Measurements from ENCODE around the gene HMOX2. TPM values are rescaled to one million over a fixed set of nuclear protein-coding genes. Genes with fewer than 3 reads are reported as not detected.

Gene HMOX2
- total and polyA plus RNA-seq, 2 of the 13 experiments (the other 11 are each of a cell fraction or from before 2014, with no cell fraction given), result 60.3 to 70.4 TPM

DNA sequence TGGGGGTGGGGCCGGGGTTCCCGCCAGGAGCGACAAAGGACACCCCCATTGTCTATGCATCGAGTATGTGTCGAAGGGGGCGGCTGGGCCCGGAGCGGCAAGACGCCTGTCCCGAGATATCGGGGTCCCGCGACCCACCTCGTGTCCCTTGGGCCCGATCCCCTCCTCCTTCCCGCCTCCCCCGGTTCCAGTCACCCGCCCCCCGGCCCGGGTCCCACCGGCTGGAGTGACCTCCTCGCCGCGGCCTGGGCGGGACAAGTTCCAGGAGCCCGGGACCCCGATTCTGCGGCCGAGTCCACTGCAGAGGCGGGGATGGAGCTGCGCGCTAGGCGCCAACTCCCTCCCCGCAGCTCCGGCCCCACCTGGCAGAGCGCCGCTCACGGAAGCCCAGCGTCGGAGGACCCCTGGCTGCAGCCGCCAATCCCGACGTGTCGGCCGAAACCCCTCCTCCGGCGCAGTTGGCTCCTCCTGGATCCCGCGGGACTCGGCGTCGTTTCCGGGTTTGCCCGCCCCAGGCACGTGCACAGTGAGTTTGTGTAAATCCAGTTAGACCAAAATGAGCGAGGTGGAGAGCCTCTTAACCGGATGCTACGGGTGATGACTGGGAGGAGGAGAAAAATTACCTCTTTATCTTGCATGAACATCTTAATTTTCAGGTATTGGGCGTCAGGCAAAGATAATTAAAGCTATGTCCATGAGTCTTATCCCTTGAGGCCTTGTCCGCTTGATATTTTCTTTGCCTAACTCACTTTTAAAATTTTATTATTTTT, 1.8 kb upstream of the HMOX2 start, which contains the start of gene NMRAL1 (continued):
- no peak for TF ChIP-seq ZNF256 (CRISPR knock-in tag; conservative IDR thresholded peaks at IDR 0.05)
- no peak for TF ChIP-seq GTF3A (CRISPR knock-in tag; conservative IDR thresholded peaks at IDR 0.05)
- TF ChIP-seq POLR2AphosphoS5 (IDR thresholded peaks at IDR 0.05; ENCODE audit: low read depth, low read length), result peak; percentile 59; the same call in 1 of the 2 replicates
- TF ChIP-seq, protein P1, sequence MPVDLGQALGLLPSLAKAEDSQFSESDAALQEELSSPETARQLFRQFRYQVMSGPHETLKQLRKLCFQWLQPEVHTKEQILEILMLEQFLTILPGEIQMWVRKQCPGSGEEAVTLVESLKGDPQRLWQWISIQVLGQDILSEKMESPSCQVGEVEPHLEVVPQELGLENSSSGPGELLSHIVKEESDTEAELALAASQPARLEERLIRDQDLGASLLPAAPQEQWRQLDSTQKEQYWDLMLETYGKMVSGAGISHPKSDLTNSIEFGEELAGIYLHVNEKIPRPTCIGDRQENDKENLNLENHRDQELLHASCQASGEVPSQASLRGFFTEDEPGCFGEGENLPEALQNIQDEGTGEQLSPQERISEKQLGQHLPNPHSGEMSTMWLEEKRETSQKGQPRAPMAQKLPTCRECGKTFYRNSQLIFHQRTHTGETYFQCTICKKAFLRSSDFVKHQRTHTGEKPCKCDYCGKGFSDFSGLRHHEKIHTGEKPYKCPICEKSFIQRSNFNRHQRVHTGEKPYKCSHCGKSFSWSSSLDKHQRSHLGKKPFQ (CRISPR knock-in tag; IDR thresholded peaks at IDR 0.05; ENCODE audit: insufficient replicate concordance), result peak; percentile 67
- no peak for TF ChIP-seq PCBP2 (optimal IDR thresholded peaks at IDR 0.05; ENCODE audit: low read depth, low read length, poor library complexity, severe bottlenecking)
- TF ChIP-seq, protein P2, sequence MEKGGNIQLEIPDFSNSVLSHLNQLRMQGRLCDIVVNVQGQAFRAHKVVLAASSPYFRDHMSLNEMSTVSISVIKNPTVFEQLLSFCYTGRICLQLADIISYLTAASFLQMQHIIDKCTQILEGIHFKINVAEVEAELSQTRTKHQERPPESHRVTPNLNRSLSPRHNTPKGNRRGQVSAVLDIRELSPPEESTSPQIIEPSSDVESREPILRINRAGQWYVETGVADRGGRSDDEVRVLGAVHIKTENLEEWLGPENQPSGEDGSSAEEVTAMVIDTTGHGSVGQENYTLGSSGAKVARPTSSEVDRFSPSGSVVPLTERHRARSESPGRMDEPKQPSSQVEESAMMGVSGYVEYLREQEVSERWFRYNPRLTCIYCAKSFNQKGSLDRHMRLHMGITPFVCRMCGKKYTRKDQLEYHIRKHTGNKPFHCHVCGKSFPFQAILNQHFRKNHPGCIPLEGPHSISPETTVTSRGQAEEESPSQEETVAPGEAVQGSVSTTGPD (CRISPR knock-in tag; IDR thresholded peaks at IDR 0.05), result no peak
- TF ChIP-seq MXI1 (IDR thresholded peaks at IDR 0.05; ENCODE audit: borderline replicate concordance, low read depth, low read length), result peak; percentile 78; the same call in 1 of the 3 replicates
- TF ChIP-seq, protein P3, sequence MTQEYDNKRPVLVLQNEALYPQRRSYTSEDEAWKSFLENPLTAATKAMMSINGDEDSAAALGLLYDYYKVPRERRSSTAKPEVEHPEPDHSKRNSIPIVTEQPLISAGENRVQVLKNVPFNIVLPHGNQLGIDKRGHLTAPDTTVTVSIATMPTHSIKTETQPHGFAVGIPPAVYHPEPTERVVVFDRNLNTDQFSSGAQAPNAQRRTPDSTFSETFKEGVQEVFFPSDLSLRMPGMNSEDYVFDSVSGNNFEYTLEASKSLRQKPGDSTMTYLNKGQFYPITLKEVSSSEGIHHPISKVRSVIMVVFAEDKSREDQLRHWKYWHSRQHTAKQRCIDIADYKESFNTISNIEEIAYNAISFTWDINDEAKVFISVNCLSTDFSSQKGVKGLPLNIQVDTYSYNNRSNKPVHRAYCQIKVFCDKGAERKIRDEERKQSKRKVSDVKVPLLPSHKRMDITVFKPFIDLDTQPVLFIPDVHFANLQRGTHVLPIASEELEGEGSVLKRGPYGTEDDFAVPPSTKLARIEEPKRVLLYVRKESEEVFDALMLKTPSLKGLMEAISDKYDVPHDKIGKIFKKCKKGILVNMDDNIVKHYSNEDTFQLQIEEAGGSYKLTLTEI (CRISPR knock-in tag; conservative IDR thresholded peaks at IDR 0.05), result no peak
- TF ChIP-seq, protein P4, sequence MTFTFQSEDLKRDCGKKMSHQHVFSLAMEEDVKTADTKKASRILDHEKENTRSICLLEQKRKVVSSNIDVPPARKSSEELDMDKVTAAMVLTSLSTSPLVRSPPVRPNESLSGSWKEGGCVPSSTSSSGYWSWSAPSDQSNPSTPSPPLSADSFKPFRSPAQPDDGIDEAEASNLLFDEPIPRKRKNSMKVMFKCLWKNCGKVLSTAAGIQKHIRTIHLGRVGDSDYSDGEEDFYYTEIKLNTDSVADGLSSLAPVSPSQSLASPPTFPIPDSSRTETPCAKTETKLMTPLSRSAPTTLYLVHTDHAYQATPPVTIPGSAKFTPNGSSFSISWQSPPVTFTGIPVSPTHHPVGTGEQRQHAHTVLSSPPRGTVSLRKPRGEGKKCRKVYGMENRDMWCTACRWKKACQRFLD (CRISPR knock-in tag; IDR thresholded peaks at IDR 0.05; ENCODE audit: borderline replicate concordance), result no peak
- TF ChIP-seq RBAK (CRISPR knock-in tag; IDR thresholded peaks at IDR 0.05), result no peak
- no peak for TF ChIP-seq GZF1 (CRISPR knock-in tag; IDR thresholded peaks at IDR 0.05)
- TF ChIP-seq XRCC5 (optimal IDR thresholded peaks at IDR 0.05; ENCODE audit: low read length), result no peak
- TF ChIP-seq HES4 (CRISPR knock-in tag; IDR thresholded peaks at IDR 0.05; ENCODE audit: borderline replicate concordance), result no peak
- no peak for TF ChIP-seq ZNF766 (CRISPR knock-in tag; IDR thresholded peaks at IDR 0.05; ENCODE audit: borderline replicate concordance)
- no peak for TF ChIP-seq MBNL3 (CRISPR knock-in tag; conservative IDR thresholded peaks at IDR 0.05)
- peak; percentile 85; the same call in 1 of the 2 replicates for TF ChIP-seq MYC (CRISPR knock-in tag; IDR thresholded peaks at IDR 0.05; ENCODE audit: borderline replicate concordance)
- TF ChIP-seq NFE2L1 (CRISPR knock-in tag; IDR thresholded peaks at IDR 0.05; ENCODE audit: borderline replicate concordance), result no peak
- TF ChIP-seq ZNF33A (CRISPR knock-in tag; IDR thresholded peaks at IDR 0.05; ENCODE audit: borderline replicate concordance), result no peak
